ENCODE measurements around the gene IL17RA. TPM values are rescaled to one million over a fixed set of nuclear protein-coding genes. Genes with fewer than 3 reads are reported as not detected.

IL17RA gene
- total RNA-seq, 4 donors from 2014 or later: 8.7 to 16.2 (median 14.0) TPM

- intact Hi-C loops (cut with DNase I): no loop called here
- peaks cover 0 to 13% (median 10%) of the 10 kb centered on the region in 4 donors for H3K36me3 ChIP-seq
- no peaks in the 10 kb centered on the region for H3K9me3 ChIP-seq
- no peak for DNase-seq (ENCODE audit: extremely low spot score)
- H3K4me3 ChIP-seq: no peak overlapping the region
- H3K27me3 ChIP-seq: no peaks in the 10 kb centered on the region
- H3K4me1 ChIP-seq: peaks cover 0 to 4% (median 0%) of the 10 kb centered on the region in 4 donors
- WGBS: 27% methylated on average over 2 of the region's 2 CpGs
- no peak overlapping the region for H3K27ac ChIP-seq (replicated peaks in 1 of 4)
- TF ChIP-seq POLR2AphosphoS5 (IDR thresholded peaks at IDR 0.05): no peak
- no peak for TF ChIP-seq EP300 (IDR thresholded peaks at IDR 0.05)
- TF ChIP-seq CTCF (IDR thresholded peaks at IDR 0.05): no peak
- no peak for TF ChIP-seq POLR2A (IDR thresholded peaks at IDR 0.05; ENCODE audit: low read depth)
Observed at GRCh38 chr22:17132112-17132511, 47.3 kb downstream of the IL17RA start.

- no peaks in the 10 kb centered on the region for H3K27me3 ChIP-seq
- DNase-seq (ENCODE audit: extremely low spot score): no peak
- TF ChIP-seq POLR2A (IDR thresholded peaks at IDR 0.05; ENCODE audit: low read depth) (no peak), CTCF (IDR thresholded peaks at IDR 0.05) (no peak), EP300 (IDR thresholded peaks at IDR 0.05) (no peak), POLR2AphosphoS5 (IDR thresholded peaks at IDR 0.05) (no peak)
- 79% methylated on average over 7 of the region's 7 CpGs for WGBS
- intact Hi-C loops (cut with DNase I): no loop called here
- peaks cover 7 to 23% (median 19%) of the 10 kb centered on the region in 4 donors for H3K36me3 ChIP-seq
- H3K27ac ChIP-seq (replicated peaks in 1 of 4): no peak overlapping the region
- no peaks in the 10 kb centered on the region for H3K9me3 ChIP-seq
- peaks cover 0 to 4% (median 0%) of the 10 kb centered on the region in 4 donors for H3K4me1 ChIP-seq
- no peak overlapping the region for H3K4me3 ChIP-seq
Observed at GRCh38 chr22:17133137-17133536, 48.3 kb downstream of the IL17RA start.

GRCh38 chr22:17135153-17135760, 50.5 kb downstream of the IL17RA start:
- H3K27me3 ChIP-seq: no peaks in the 10 kb centered on the region
- intact Hi-C loops (cut with DNase I): no loop called here
- H3K4me3 ChIP-seq: no peak overlapping the region
- H3K36me3 ChIP-seq: peaks cover 14 to 44% (median 36%) of the 10 kb centered on the region in 4 donors
- TF ChIP-seq POLR2AphosphoS5 (IDR thresholded peaks at IDR 0.05) (no peak), CTCF (IDR thresholded peaks at IDR 0.05) (no peak), EP300 (IDR thresholded peaks at IDR 0.05) (no peak), POLR2A (IDR thresholded peaks at IDR 0.05; ENCODE audit: low read depth) (no peak)
- no peak for DNase-seq (ENCODE audit: extremely low spot score)
- no peaks in the 10 kb centered on the region for H3K9me3 ChIP-seq
- no peak overlapping the region for H3K27ac ChIP-seq (replicated peaks in 1 of 4)
- H3K4me1 ChIP-seq: peaks cover 0 to 4% (median 0%) of the 10 kb centered on the region in 4 donors
- WGBS: 90% methylated on average over 15 of the region's 15 CpGs

- TF ChIP-seq EP300 (IDR thresholded peaks at IDR 0.05) (no peak), CTCF (IDR thresholded peaks at IDR 0.05) (no peak), POLR2A (IDR thresholded peaks at IDR 0.05; ENCODE audit: low read depth) (no peak), POLR2AphosphoS5 (IDR thresholded peaks at IDR 0.05) (no peak)
- peaks cover 29 to 63% (median 55%) of the 10 kb centered on the region in 4 donors for H3K36me3 ChIP-seq
- H3K27ac ChIP-seq (replicated peaks in 1 of 4): no peak overlapping the region
- no peaks in the 10 kb centered on the region for H3K27me3 ChIP-seq
- no peak for DNase-seq (ENCODE audit: extremely low spot score)
- H3K9me3 ChIP-seq: no peaks in the 10 kb centered on the region
- H3K4me3 ChIP-seq: no peak overlapping the region
- 81% methylated on average over 4 of the region's 4 CpGs for WGBS
- H3K4me1 ChIP-seq: peaks cover 0 to 10% (median 0%) of the 10 kb centered on the region in 4 donors
- intact Hi-C loops (cut with DNase I): no loop called here
Observed at GRCh38 chr22:17137170-17137569, 52.4 kb downstream of the IL17RA start.
